OCI-LY7 (cell line): ENCODE results near the gene PNMA6E.

Experiments
- EZH2phosphoT487 ChIP-seq: fragments of 200-600 bp; sonication (generic); IDR thresholded peaks from 2 replicates; pipeline ENCODE4 v1.6.1; 2018; ENCODE audit warnings: low read depth, borderline replicate concordance, mild to moderate bottlenecking, mixed run types, antibody characterized with exemption, low read length, moderate library complexity, mixed read lengths
- TF ChIP-seq, protein P1 (sequence below): fragments of 200-600 bp; sonication (generic); conservative IDR thresholded peaks from 2 replicates; pipeline ENCODE4 v1.5.1; 2014; ENCODE audit warnings: mild to moderate bottlenecking, antibody characterized with exemption, low read length, moderate library complexity, mixed read lengths

DNA sequence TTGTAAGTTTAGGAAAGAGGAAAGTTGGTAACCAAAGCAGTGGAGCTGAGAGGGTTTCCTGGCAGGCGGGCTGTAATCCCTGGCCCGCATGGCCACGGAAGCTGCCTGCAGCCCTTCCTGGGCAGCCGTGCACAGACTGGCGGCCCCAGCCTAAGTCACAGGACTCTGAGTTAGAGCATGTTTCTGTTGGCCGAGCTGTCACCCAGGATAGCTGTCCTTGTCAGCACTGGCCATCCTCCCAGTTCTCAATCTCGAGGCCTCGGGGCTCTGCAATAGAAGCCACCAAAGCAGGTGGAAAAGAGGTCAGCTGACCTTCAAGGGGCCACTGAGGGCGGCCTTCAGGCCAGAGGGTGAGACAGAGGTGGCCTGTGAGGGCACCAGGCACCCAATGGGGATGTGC is 20.5 kb downstream of the PNMA6E start:
- TF ChIP-seq, protein P1, sequence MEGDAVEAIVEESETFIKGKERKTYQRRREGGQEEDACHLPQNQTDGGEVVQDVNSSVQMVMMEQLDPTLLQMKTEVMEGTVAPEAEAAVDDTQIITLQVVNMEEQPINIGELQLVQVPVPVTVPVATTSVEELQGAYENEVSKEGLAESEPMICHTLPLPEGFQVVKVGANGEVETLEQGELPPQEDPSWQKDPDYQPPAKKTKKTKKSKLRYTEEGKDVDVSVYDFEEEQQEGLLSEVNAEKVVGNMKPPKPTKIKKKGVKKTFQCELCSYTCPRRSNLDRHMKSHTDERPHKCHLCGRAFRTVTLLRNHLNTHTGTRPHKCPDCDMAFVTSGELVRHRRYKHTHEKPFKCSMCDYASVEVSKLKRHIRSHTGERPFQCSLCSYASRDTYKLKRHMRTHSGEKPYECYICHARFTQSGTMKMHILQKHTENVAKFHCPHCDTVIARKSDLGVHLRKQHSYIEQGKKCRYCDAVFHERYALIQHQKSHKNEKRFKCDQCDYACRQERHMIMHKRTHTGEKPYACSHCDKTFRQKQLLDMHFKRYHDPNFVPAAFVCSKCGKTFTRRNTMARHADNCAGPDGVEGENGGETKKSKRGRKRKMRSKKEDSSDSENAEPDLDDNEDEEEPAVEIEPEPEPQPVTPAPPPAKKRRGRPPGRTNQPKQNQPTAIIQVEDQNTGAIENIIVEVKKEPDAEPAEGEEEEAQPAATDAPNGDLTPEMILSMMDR = no peak
- no peak for TF ChIP-seq EZH2phosphoT487
